ENCODE measurements around the gene NDUFS2. TPM values are rescaled to one million over a fixed set of nuclear protein-coding genes. Genes with fewer than 3 reads are reported as not detected.

The NDUFS2 gene
- total and polyA plus RNA-seq, 2 of the 8 experiments (the other 6 are each of a cell fraction or from before 2014, with no cell fraction given) = 95.1 to 113 TPM

- TF ChIP-seq, protein P1, sequence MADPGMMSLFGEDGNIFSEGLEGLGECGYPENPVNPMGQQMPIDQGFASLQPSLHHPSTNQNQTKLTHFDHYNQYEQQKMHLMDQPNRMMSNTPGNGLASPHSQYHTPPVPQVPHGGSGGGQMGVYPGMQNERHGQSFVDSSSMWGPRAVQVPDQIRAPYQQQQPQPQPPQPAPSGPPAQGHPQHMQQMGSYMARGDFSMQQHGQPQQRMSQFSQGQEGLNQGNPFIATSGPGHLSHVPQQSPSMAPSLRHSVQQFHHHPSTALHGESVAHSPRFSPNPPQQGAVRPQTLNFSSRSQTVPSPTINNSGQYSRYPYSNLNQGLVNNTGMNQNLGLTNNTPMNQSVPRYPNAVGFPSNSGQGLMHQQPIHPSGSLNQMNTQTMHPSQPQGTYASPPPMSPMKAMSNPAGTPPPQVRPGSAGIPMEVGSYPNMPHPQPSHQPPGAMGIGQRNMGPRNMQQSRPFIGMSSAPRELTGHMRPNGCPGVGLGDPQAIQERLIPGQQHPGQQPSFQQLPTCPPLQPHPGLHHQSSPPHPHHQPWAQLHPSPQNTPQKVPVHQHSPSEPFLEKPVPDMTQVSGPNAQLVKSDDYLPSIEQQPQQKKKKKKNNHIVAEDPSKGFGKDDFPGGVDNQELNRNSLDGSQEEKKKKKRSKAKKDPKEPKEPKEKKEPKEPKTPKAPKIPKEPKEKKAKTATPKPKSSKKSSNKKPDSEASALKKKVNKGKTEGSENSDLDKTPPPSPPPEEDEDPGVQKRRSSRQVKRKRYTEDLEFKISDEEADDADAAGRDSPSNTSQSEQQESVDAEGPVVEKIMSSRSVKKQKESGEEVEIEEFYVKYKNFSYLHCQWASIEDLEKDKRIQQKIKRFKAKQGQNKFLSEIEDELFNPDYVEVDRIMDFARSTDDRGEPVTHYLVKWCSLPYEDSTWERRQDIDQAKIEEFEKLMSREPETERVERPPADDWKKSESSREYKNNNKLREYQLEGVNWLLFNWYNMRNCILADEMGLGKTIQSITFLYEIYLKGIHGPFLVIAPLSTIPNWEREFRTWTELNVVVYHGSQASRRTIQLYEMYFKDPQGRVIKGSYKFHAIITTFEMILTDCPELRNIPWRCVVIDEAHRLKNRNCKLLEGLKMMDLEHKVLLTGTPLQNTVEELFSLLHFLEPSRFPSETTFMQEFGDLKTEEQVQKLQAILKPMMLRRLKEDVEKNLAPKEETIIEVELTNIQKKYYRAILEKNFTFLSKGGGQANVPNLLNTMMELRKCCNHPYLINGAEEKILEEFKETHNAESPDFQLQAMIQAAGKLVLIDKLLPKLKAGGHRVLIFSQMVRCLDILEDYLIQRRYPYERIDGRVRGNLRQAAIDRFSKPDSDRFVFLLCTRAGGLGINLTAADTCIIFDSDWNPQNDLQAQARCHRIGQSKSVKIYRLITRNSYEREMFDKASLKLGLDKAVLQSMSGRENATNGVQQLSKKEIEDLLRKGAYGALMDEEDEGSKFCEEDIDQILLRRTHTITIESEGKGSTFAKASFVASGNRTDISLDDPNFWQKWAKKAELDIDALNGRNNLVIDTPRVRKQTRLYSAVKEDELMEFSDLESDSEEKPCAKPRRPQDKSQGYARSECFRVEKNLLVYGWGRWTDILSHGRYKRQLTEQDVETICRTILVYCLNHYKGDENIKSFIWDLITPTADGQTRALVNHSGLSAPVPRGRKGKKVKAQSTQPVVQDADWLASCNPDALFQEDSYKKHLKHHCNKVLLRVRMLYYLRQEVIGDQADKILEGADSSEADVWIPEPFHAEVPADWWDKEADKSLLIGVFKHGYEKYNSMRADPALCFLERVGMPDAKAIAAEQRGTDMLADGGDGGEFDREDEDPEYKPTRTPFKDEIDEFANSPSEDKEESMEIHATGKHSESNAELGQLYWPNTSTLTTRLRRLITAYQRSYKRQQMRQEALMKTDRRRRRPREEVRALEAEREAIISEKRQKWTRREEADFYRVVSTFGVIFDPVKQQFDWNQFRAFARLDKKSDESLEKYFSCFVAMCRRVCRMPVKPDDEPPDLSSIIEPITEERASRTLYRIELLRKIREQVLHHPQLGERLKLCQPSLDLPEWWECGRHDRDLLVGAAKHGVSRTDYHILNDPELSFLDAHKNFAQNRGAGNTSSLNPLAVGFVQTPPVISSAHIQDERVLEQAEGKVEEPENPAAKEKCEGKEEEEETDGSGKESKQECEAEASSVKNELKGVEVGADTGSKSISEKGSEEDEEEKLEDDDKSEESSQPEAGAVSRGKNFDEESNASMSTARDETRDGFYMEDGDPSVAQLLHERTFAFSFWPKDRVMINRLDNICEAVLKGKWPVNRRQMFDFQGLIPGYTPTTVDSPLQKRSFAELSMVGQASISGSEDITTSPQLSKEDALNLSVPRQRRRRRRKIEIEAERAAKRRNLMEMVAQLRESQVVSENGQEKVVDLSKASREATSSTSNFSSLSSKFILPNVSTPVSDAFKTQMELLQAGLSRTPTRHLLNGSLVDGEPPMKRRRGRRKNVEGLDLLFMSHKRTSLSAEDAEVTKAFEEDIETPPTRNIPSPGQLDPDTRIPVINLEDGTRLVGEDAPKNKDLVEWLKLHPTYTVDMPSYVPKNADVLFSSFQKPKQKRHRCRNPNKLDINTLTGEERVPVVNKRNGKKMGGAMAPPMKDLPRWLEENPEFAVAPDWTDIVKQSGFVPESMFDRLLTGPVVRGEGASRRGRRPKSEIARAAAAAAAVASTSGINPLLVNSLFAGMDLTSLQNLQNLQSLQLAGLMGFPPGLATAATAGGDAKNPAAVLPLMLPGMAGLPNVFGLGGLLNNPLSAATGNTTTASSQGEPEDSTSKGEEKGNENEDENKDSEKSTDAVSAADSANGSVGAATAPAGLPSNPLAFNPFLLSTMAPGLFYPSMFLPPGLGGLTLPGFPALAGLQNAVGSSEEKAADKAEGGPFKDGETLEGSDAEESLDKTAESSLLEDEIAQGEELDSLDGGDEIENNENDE (IDR thresholded peaks at IDR 0.05; ENCODE audit: insufficient replicate concordance, low read length) = no peak
- no peak for TF ChIP-seq ASH2L (IDR thresholded peaks at IDR 0.05; ENCODE audit: low read length)
- TF ChIP-seq TEAD4 (IDR thresholded peaks at IDR 0.05; ENCODE audit: low read depth, low read length) = 0 out of 2 replicates have a peak, but pooled peaks have one; percentile 44
- TF ChIP-seq RAD21 (IDR thresholded peaks at IDR 0.05 in 1 of 2, conservative IDR thresholded peaks at IDR 0.05 in 1 of 2; ENCODE audit: low read depth in 2 of 2, low read length in 2 of 2) = peak; percentile 81 to 84
- TF ChIP-seq TAF7 (optimal IDR thresholded peaks at IDR 0.05; ENCODE audit: borderline replicate concordance, low read depth, low read length) = no peak
- TF ChIP-seq TCF12 (IDR thresholded peaks at IDR 0.05; ENCODE audit: low read depth, low read length) = no peak
- no peak for TF ChIP-seq CHD1 (IDR thresholded peaks at IDR 0.05; ENCODE audit: low read depth, low read length)
- TF ChIP-seq CBX8 (IDR thresholded peaks at IDR 0.05; ENCODE audit: borderline replicate concordance, low read depth, low read length) = no peak
- no peak for TF ChIP-seq EP300 (IDR thresholded peaks at IDR 0.05; ENCODE audit: borderline replicate concordance in 1 of 2, low read depth in 2 of 2, low read length in 2 of 2)
These were observed 9.4 kb upstream of the NDUFS2 start (continued) for GRCh38 chr1:161192476-161193465.

All from H1 (cell line).